GM12878 (cell line): ENCODE results near the gene TFCP2.

Experiments used
- EZH2 ChIP-seq: IDR thresholded peaks from 2 replicates; pipeline ENCODE4 v1.6.1; 2012; ENCODE audit warnings: low read depth, mild to moderate bottlenecking, control low read depth, inconsistent platforms, low read length, borderline replicate concordance; ENCODE audit not compliant: control insufficient read depth
- NBN ChIP-seq: fragments of 450-650 bp; IDR thresholded peaks from 2 replicates; pipeline ENCODE4 v1.6.1; 2016
- NFYA ChIP-seq: IDR thresholded peaks from 2 replicates; pipeline ENCODE4 v1.6.1; 2011; ENCODE audit warnings: low read depth, mild to moderate bottlenecking, low read length, improper control_type of control experiment, borderline replicate concordance
- POLR2A ChIP-seq: IDR thresholded peaks from 2 replicates; pipeline ENCODE4 v1.6.1; 2011; ENCODE audit warnings: low read depth, mild to moderate bottlenecking, low read length
- POLR2AphosphoS5 ChIP-seq: IDR thresholded peaks from 2 replicates; pipeline ENCODE4 v1.6.1; 2011; ENCODE audit warnings: mild to moderate bottlenecking, low read length, inconsistent platforms
- RAD21 ChIP-seq: IDR thresholded peaks from 2 replicates; pipeline ENCODE4 v1.6.1; 2011; ENCODE audit warnings: mild to moderate bottlenecking, low read depth, low read length, moderate library complexity; ENCODE audit not compliant: insufficient read depth
- RELA ChIP-seq: fragments of 450-650 bp; IDR thresholded peaks from 2 replicates; pipeline ENCODE4 v1.8.0; 2014; ENCODE audit warnings: borderline replicate concordance; ENCODE audit not compliant: partially characterized antibody
- SMC3 ChIP-seq: IDR thresholded peaks from 2 replicates; pipeline ENCODE4 v1.6.1; 2011; ENCODE audit warnings: low read length, improper control_type of control experiment, borderline replicate concordance
- ZNF274 ChIP-seq: IDR thresholded peaks from one replicate; pipeline ENCODE4 v1.8.0; 2011; ENCODE audit not compliant: insufficient read length, insufficient read depth
- TF ChIP-seq, protein P1 (sequence below), 3 experiments: IDR thresholded peaks in 2 of 3; conservative IDR thresholded peaks in 1 of 3; 2 replicates each; pipeline ENCODE4 v1.5.1; 2011; ENCODE audit warnings: low read depth in 3 of 3, low read length in 3 of 3, mild to moderate bottlenecking in 3 of 3, control low read depth in 2 of 3, moderate library complexity in 2 of 3, inconsistent platforms in 1 of 3, mixed read lengths in 1 of 3; ENCODE audit not compliant: control insufficient read depth in 2 of 3, insufficient read depth in 1 of 3; ENCODE audit errors: extremely low read depth in 1 of 3
- TF ChIP-seq, protein P2 (sequence below): IDR thresholded peaks from 2 replicates; pipeline ENCODE4 v1.6.1; 2011; ENCODE audit warnings: mild to moderate bottlenecking, low read depth, low read length, moderate library complexity; ENCODE audit not compliant: insufficient replicate concordance
- TF ChIP-seq, protein P3 (sequence below): IDR thresholded peaks from 2 replicates; pipeline ENCODE4 v1.6.1; 2011; ENCODE audit warnings: low read depth, low read length, improper control_type of control experiment, borderline replicate concordance

DNA sequence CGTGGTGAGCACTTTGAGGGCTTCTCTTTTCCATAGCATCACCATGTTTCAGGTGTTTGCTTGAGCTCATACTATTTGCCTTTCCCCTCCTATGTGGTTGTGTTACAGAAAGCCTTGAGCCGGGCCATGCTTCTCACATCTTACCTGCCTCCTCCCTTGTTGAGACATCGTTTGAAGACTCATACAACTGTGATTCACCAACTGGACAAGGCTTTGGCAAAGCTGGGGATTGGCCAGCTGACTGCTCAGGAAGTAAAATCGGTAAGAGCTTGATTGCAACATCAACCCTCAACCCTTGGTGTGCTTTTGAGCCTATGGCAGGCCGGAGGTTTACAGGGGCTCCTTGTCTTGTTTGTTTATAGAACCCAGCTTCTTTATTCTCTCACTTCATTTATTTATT, 116.7 kb downstream of the TFCP2 start:
- no peak for TF ChIP-seq POLR2A
- TF ChIP-seq, protein P1, sequence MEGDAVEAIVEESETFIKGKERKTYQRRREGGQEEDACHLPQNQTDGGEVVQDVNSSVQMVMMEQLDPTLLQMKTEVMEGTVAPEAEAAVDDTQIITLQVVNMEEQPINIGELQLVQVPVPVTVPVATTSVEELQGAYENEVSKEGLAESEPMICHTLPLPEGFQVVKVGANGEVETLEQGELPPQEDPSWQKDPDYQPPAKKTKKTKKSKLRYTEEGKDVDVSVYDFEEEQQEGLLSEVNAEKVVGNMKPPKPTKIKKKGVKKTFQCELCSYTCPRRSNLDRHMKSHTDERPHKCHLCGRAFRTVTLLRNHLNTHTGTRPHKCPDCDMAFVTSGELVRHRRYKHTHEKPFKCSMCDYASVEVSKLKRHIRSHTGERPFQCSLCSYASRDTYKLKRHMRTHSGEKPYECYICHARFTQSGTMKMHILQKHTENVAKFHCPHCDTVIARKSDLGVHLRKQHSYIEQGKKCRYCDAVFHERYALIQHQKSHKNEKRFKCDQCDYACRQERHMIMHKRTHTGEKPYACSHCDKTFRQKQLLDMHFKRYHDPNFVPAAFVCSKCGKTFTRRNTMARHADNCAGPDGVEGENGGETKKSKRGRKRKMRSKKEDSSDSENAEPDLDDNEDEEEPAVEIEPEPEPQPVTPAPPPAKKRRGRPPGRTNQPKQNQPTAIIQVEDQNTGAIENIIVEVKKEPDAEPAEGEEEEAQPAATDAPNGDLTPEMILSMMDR (IDR thresholded peaks at IDR 0.05 in 2 of 3, conservative IDR thresholded peaks at IDR 0.05 in 1 of 3; ENCODE audit: control insufficient read depth in 2 of 3, extremely low read depth in 1 of 3, insufficient read depth in 1 of 3, low read depth in 3 of 3, low read length in 3 of 3), result no peak
- TF ChIP-seq, protein P2, sequence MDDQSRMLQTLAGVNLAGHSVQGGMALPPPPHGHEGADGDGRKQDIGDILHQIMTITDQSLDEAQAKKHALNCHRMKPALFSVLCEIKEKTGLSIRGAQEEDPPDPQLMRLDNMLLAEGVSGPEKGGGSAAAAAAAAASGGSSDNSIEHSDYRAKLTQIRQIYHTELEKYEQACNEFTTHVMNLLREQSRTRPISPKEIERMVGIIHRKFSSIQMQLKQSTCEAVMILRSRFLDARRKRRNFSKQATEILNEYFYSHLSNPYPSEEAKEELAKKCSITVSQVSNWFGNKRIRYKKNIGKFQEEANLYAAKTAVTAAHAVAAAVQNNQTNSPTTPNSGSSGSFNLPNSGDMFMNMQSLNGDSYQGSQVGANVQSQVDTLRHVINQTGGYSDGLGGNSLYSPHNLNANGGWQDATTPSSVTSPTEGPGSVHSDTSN, result no peak
- no peak for TF ChIP-seq RAD21
- no peak for TF ChIP-seq ZNF274
- no peak for TF ChIP-seq POLR2AphosphoS5
- TF ChIP-seq NFYA, result no peak
- TF ChIP-seq NBN, result no peak
- TF ChIP-seq RELA, result no peak
- no peak for TF ChIP-seq SMC3
- no peak for TF ChIP-seq EZH2
- TF ChIP-seq, protein P3, sequence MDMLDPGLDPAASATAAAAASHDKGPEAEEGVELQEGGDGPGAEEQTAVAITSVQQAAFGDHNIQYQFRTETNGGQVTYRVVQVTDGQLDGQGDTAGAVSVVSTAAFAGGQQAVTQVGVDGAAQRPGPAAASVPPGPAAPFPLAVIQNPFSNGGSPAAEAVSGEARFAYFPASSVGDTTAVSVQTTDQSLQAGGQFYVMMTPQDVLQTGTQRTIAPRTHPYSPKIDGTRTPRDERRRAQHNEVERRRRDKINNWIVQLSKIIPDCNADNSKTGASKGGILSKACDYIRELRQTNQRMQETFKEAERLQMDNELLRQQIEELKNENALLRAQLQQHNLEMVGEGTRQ, result no peak
